Natural killer cell (primary cell): ENCODE measurements around the gene PHLPP1. TPM values are rescaled to one million over a fixed set of nuclear protein-coding genes. Genes with fewer than 3 reads are reported as not detected.

ENCODE experiments used
- ATAC-seq, 3 donors: fragments of 150-1000 bp in 2 of 3; fragments of 200-7000 bp in 1 of 3; cut with Tn5 transposase; 1 replicate in 1 of 3; 2 replicates in 2 of 3; pipeline ENCODE4 v1.10.0; 2021; ENCODE audit warnings: mild to moderate bottlenecking in 2 of 3, moderate library complexity in 2 of 3
- DNase-seq, 2 donors: peaks; one replicate each; pipeline versions ENCODE4 v3.0.0 to v3.0.0-alpha.2; 2013 to 2021; ENCODE audit warnings: mixed read lengths in 1 of 2
- H3K27ac ChIP-seq: one replicate; pipeline ENCODE4 v1.5.1; 2013; ENCODE audit warnings: mild to moderate bottlenecking, low read length
- H3K27me3 ChIP-seq: one replicate; pipeline ENCODE4 v1.6.1; 2013; ENCODE audit warnings: low read length; ENCODE audit not compliant: control insufficient read depth, insufficient read depth
- H3K36me3 ChIP-seq: one replicate; pipeline ENCODE4 v1.6.1; 2013; ENCODE audit warnings: low read length; ENCODE audit not compliant: control insufficient read depth, insufficient read depth
- H3K4me1 ChIP-seq: one replicate; pipeline ENCODE4 v1.6.1; 2013; ENCODE audit warnings: low read length; ENCODE audit not compliant: control insufficient read depth, insufficient read depth
- H3K4me3 ChIP-seq: one replicate; pipeline ENCODE4 v1.5.1; 2013; ENCODE audit warnings: low read length
- H3K9me3 ChIP-seq: one replicate; pipeline ENCODE4 v1.6.1; 2013; ENCODE audit warnings: low read length; ENCODE audit not compliant: control insufficient read depth, insufficient read depth
- H3K27ac Mint-ChIP-seq, 2 donors: one replicate each; pipeline ENCODE4 v1.8.0; 2022; ENCODE audit warnings: mild to moderate bottlenecking in 2 of 2, mixed read lengths in 2 of 2, moderate library complexity in 1 of 2
- H3K27me3 Mint-ChIP-seq, 2 donors: one replicate each; pipeline ENCODE4 v1.8.0; 2022; ENCODE audit warnings: low read depth in 2 of 2, mixed read lengths in 2 of 2
- H3K36me3 Mint-ChIP-seq: one replicate; pipeline ENCODE4 v1.8.0; 2022; ENCODE audit warnings: mixed read lengths
- H3K4me1 Mint-ChIP-seq, 2 donors: one replicate each; pipeline ENCODE4 v1.8.0; 2022; ENCODE audit warnings: mixed read lengths in 2 of 2
- H3K4me3 Mint-ChIP-seq: one replicate; pipeline ENCODE4 v1.8.0; 2022; ENCODE audit warnings: mild to moderate bottlenecking, moderate library complexity, mixed read lengths
- H3K9me3 Mint-ChIP-seq, 2 donors: one replicate each; pipeline ENCODE4 v1.8.0; 2022; ENCODE audit warnings: mixed read lengths in 2 of 2
- CTCF ChIP-seq: fragments of 200-600 bp; IDR thresholded peaks from one replicate; pipeline ENCODE4 v1.8.0; 2022; ENCODE audit warnings: antibody characterized with exemption
- WGBS: methylation state at CpG from one replicate; pipeline ENCODE4 v1.1.7; 2013; ENCODE audit warnings: missing lambda C conversion rate; ENCODE audit not compliant: insufficient coverage; 5-methylcytosine and 5-hydroxymethylcytosine counted together
- intact Hi-C: fragments of 100-400 bp; cut with micrococcal nuclease; formaldehyde crosslinking; loops from one replicate; pipeline ENCODE4 v1.14.2; 2022
- total RNA-seq, 4 donors: library from RNA; stranded (reverse); fragments of 120-200 nt in 1 of 4; gene quantifications; one replicate each; pipeline versions ENCODE4 v1.2.3 to v1.2.4, GENCODE V29; 2013 to 2022

Gene PHLPP1
- total RNA-seq, 3 donors from 2014 or later (not counting 1 experiment from before 2014, with no cell fraction given), result 12.1 to 14.8 (median 12.2) TPM

GRCh38 chr18:62832282-62832681 lies 116.9 kb downstream of the PHLPP1 start:
- Histone ChIP-seq H3K27me3 (no peaks in the 10 kb centered on the region), H3K36me3 (no peaks in the 10 kb centered on the region), H3K4me3 (no peak overlapping the region), H3K9me3 (no peaks in the 10 kb centered on the region), H3K4me1 (no peaks in the 10 kb centered on the region), H3K27ac (no peak overlapping the region)
- DNase-seq (no peak), ATAC-seq (no peak)
- no peaks in the 10 kb centered on the region for H3K27me3 Mint-ChIP-seq
- no peak for TF ChIP-seq CTCF
- H3K36me3 Mint-ChIP-seq, result no peaks in the 10 kb centered on the region
- H3K4me3 Mint-ChIP-seq, result no peak overlapping the region
- intact Hi-C loops, result no loop called here
- WGBS, result 70% methylated on average over 2 of the region's 2 CpGs
- peaks cover 6 to 14% of the 10 kb centered on the region in 2 donors for H3K4me1 Mint-ChIP-seq
- H3K27ac Mint-ChIP-seq, result no peak overlapping the region
- H3K9me3 Mint-ChIP-seq, result no peaks in the 10 kb centered on the region

- DNase-seq, result no peak
- Histone ChIP-seq H3K4me1 (no peaks in the 10 kb centered on the region), H3K9me3 (no peaks in the 10 kb centered on the region), H3K27me3 (no peaks in the 10 kb centered on the region), H3K27ac (no peak overlapping the region), H3K4me3 (no peak overlapping the region), H3K36me3 (no peaks in the 10 kb centered on the region)
- ATAC-seq, result no peak
- intact Hi-C loops, result no loop called here
- H3K36me3 Mint-ChIP-seq, result no peaks in the 10 kb centered on the region
- H3K9me3 Mint-ChIP-seq, result no peaks in the 10 kb centered on the region
- H3K4me1 Mint-ChIP-seq, result peaks cover 6 to 8% of the 10 kb centered on the region in 2 donors
- no peak for TF ChIP-seq CTCF
- no peak overlapping the region for H3K27ac Mint-ChIP-seq
- no peak overlapping the region for H3K4me3 Mint-ChIP-seq
- no CpG with 5 or more reads among the region's 1 CpG for WGBS
- no peaks in the 10 kb centered on the region for H3K27me3 Mint-ChIP-seq
Measured at GRCh38 chr18:62833494-62833893, 118.2 kb downstream of the PHLPP1 start.

GRCh38 chr18:62834715-62835114 lies 119.4 kb downstream of the PHLPP1 start:
- intact Hi-C loops, result no loop called here
- no peak overlapping the region for H3K27ac ChIP-seq
- Mint-ChIP-seq H3K4me3 (no peak overlapping the region), H3K36me3 (no peaks in the 10 kb centered on the region), H3K27ac (no peak overlapping the region), H3K4me1 (peaks cover 6 to 8% of the 10 kb centered on the region in 2 donors), H3K9me3 (no peaks in the 10 kb centered on the region), H3K27me3 (no peaks in the 10 kb centered on the region)
- H3K36me3 ChIP-seq, result no peaks in the 10 kb centered on the region
- DNase-seq (no peak), ATAC-seq (no peak)
- H3K9me3 ChIP-seq, result no peaks in the 10 kb centered on the region
- no peak for TF ChIP-seq CTCF
- H3K4me1 ChIP-seq, result no peaks in the 10 kb centered on the region
- 91% methylated on average over 3 of the region's 4 CpGs for WGBS
- no peaks in the 10 kb centered on the region for H3K27me3 ChIP-seq
- no peak overlapping the region for H3K4me3 ChIP-seq

- no peaks in the 10 kb centered on the region for H3K36me3 Mint-ChIP-seq
- H3K27ac Mint-ChIP-seq, result no peak overlapping the region
- H3K27me3 Mint-ChIP-seq, result no peaks in the 10 kb centered on the region
- Histone ChIP-seq H3K9me3 (no peaks in the 10 kb centered on the region), H3K36me3 (no peaks in the 10 kb centered on the region), H3K4me1 (no peaks in the 10 kb centered on the region), H3K4me3 (no peak overlapping the region), H3K27ac (no peak overlapping the region), H3K27me3 (no peaks in the 10 kb centered on the region)
- WGBS, result 98% methylated on average over 4 of the region's 5 CpGs
- no peak for TF ChIP-seq CTCF
- no peaks in the 10 kb centered on the region for H3K9me3 Mint-ChIP-seq
- ATAC-seq (no peak), DNase-seq (no peak)
- intact Hi-C loops, result no loop called here
- peaks cover 4 to 8% of the 10 kb centered on the region in 2 donors for H3K4me1 Mint-ChIP-seq
- H3K4me3 Mint-ChIP-seq, result no peak overlapping the region
Measured at GRCh38 chr18:62837011-62837410, 121.7 kb downstream of the PHLPP1 start.
